Hepatocyte (in vitro differentiated cells): Measurements from ENCODE around the gene LRRC1. TPM values are rescaled to one million over a fixed set of nuclear protein-coding genes. Genes with fewer than 3 reads are reported as not detected.

ENCODE experiments used
- DNase-seq: peaks from one replicate; pipeline ENCODE4 v3.0.0-alpha.2; 2016; ENCODE audit warnings: low spot score
- H2AFZ ChIP-seq: fragments of 200-600 bp; sonication (generic); 2 replicates; pipeline ENCODE4 v1.6.0; 2016; ENCODE audit warnings: antibody characterized with exemption, mild to moderate bottlenecking
- H3K27ac ChIP-seq: fragments of 200-600 bp; sonication (generic); 2 replicates; pipeline ENCODE4 v1.5.1; 2016; ENCODE audit warnings: mild to moderate bottlenecking
- H3K27me3 ChIP-seq: fragments of 200-600 bp; sonication (generic); 2 replicates; pipeline ENCODE4 v1.6.1; 2016
- H3K36me3 ChIP-seq: fragments of 200-600 bp; sonication (generic); replicated peaks from 2 replicates; pipeline ENCODE4 v1.5.1; 2016; ENCODE audit warnings: low read depth; ENCODE audit not compliant: insufficient read depth
- H3K4me1 ChIP-seq: fragments of 200-600 bp; sonication (generic); 2 replicates; pipeline ENCODE4 v1.5.1; 2016; ENCODE audit warnings: mild to moderate bottlenecking, moderate library complexity; ENCODE audit not compliant: insufficient read depth
- H3K4me2 ChIP-seq: fragments of 200-600 bp; sonication (generic); 2 replicates; pipeline ENCODE4 v1.6.0; 2016
- H3K4me3 ChIP-seq: fragments of 200-600 bp; sonication (generic); 2 replicates; pipeline ENCODE4 v1.5.1; 2016; ENCODE audit warnings: mild to moderate bottlenecking
- H3K79me2 ChIP-seq: fragments of 200-600 bp; sonication (generic); 2 replicates; pipeline ENCODE4 v1.6.0; 2017; ENCODE audit warnings: mild to moderate bottlenecking
- H3K9me2 ChIP-seq: fragments of 200-600 bp; sonication (generic); replicated peaks from 2 replicates; pipeline ENCODE4 v1.6.0; 2017; ENCODE audit warnings: mild to moderate bottlenecking; ENCODE audit not compliant: insufficient read depth
- H3K9me3 ChIP-seq: fragments of 200-600 bp; sonication (generic); 2 replicates; pipeline ENCODE4 v1.5.1; 2016; ENCODE audit warnings: low read depth, mild to moderate bottlenecking
- H4K20me1 ChIP-seq: fragments of 200-600 bp; sonication (generic); 2 replicates; pipeline ENCODE4 v1.6.0; 2016; ENCODE audit warnings: mild to moderate bottlenecking; ENCODE audit not compliant: insufficient read depth, poor library complexity, severe bottlenecking
- CTCF ChIP-seq: fragments of 200-600 bp; sonication (generic); IDR thresholded peaks from 2 replicates; pipeline ENCODE4 v1.5.1; 2016; ENCODE audit warnings: antibody characterized with exemption, mild to moderate bottlenecking; ENCODE audit not compliant: poor library complexity
- EZH2 ChIP-seq: fragments of 200-600 bp; sonication (generic); IDR thresholded peaks from 2 replicates; pipeline ENCODE4 v1.6.1; 2016; ENCODE audit warnings: antibody characterized with exemption, mild to moderate bottlenecking, borderline replicate concordance
- EZH2phosphoT487 ChIP-seq: fragments of 200-600 bp; sonication (generic); IDR thresholded peaks from one replicate; pipeline ENCODE4 v1.6.1; 2018; ENCODE audit warnings: antibody characterized with exemption, mild to moderate bottlenecking, low read depth, moderate library complexity; ENCODE audit not compliant: unreplicated experiment, severe bottlenecking
- WGBS: methylation state at CpG from one replicate; pipeline ENCODE4 v1.1.6; 2016; ENCODE audit warnings: low lambda C conversion rate; ENCODE audit errors: missing lambda C conversion rate; 5-methylcytosine and 5-hydroxymethylcytosine counted together
- polyA plus RNA-seq: library from polyadenylated mRNA; unstranded; fragments of >200 nt; fragmentation: Nextera tagmentation; extraction: Ambion mirVana; gene quantifications from 2 replicates; pipeline ENCODE4 v1.2.1, GENCODE V29; 2016
- total RNA-seq: library from RNA; depleted of rRNA; stranded (reverse); fragments of >200 nt; gene quantifications from 2 replicates; pipeline ENCODE4 v1.2.3, GENCODE V29; 2014

Gene LRRC1
- total and polyA plus RNA-seq, 2 experiments from 2014 or later, result 54.3 to 61.4 TPM

DNA sequence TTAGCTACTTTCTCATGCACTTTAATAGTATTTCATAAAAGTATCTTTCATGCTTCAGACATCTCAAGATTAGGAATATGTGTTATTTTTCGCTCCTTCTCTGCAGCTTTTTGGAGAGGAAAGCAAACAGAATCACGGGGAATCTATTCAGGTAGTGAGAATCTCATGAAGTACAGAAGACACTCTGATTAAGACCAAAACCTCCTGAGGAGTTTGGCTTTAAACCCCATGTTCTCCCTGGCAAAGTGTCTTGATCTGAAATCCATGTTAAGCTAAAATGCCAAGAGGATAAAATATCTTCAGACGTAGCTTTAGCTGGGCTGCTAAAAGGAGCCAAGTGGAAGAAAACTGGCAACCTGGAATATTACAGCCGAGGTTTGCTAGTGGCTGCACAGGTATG is 149.3 kb downstream of the LRRC1 start:
- Histone ChIP-seq H3K36me3 (no peaks in the 10 kb centered on the region), H3K9me2 (no peaks in the 10 kb centered on the region), H3K4me1 (peaks cover 12% of the 10 kb centered on the region), H3K4me3 (no peak overlapping the region), H3K27ac (peak overlapping the region; percentile 26), H3K79me2 (no peaks in the 10 kb centered on the region), H2AFZ (peak overlapping the region; percentile 24), H3K9me3 (no peaks in the 10 kb centered on the region), H3K27me3 (no peaks in the 10 kb centered on the region), H3K4me2 (no peak overlapping the region), H4K20me1 (no peaks in the 10 kb centered on the region)
- TF ChIP-seq CTCF (no peak), EZH2phosphoT487 (no peak), EZH2 (no peak)
- no peak for DNase-seq
- WGBS, result 84% methylated on average over 4 of the region's 4 CpGs

- H3K9me2 ChIP-seq, result no peaks in the 10 kb centered on the region
- TF ChIP-seq EZH2phosphoT487 (no peak), CTCF (no peak), EZH2 (no peak)
- peak overlapping the region; percentile 26 for H3K27ac ChIP-seq
- H3K79me2 ChIP-seq, result no peaks in the 10 kb centered on the region
- WGBS, result 85% methylated on average over 5 of the region's 5 CpGs
- no peak overlapping the region for H3K4me3 ChIP-seq
- H3K4me2 ChIP-seq, result no peak overlapping the region
- H4K20me1 ChIP-seq, result no peaks in the 10 kb centered on the region
- H3K9me3 ChIP-seq, result no peaks in the 10 kb centered on the region
- DNase-seq, result no peak
- H2AFZ ChIP-seq, result no peak overlapping the region
- H3K27me3 ChIP-seq, result no peaks in the 10 kb centered on the region
- H3K4me1 ChIP-seq, result peaks cover 12% of the 10 kb centered on the region
- no peaks in the 10 kb centered on the region for H3K36me3 ChIP-seq
Observed at GRCh38 chr6:53944543-53944942, 149.7 kb downstream of the LRRC1 start.

GRCh38 chr6:53945765-53946407 is 151.1 kb downstream of the LRRC1 start:
- WGBS, result 91% methylated on average over 4 of the region's 4 CpGs
- TF ChIP-seq EZH2 (no peak), CTCF (no peak), EZH2phosphoT487 (no peak)
- Histone ChIP-seq H3K27ac (no peak overlapping the region), H3K4me2 (no peak overlapping the region), H2AFZ (no peak overlapping the region), H3K9me3 (no peaks in the 10 kb centered on the region), H3K79me2 (no peaks in the 10 kb centered on the region), H3K4me3 (no peak overlapping the region), H3K27me3 (no peaks in the 10 kb centered on the region), H3K36me3 (no peaks in the 10 kb centered on the region), H4K20me1 (no peaks in the 10 kb centered on the region), H3K4me1 (peaks cover 12% of the 10 kb centered on the region), H3K9me2 (no peaks in the 10 kb centered on the region)
- no peak for DNase-seq
